Endothelial cell of umbilical vein (primary cell): Measurements from ENCODE around the gene ROBO4. TPM values are rescaled to one million over a fixed set of nuclear protein-coding genes. Genes with fewer than 3 reads are reported as not detected.

Source experiments
- BruUV-seq: library from RNA; stranded (reverse); fragments of 400-500 nt; replicated peaks from 2 replicates; lab custom pipeline; 2021; lab: Mats Ljungman, UMichigan
- CTCF ChIA-PET: fragments of 300-600, 350-600 bp; sonication (Branson Sonifier 250); formaldehyde crosslinking; loops from one replicate; lab custom pipeline; 2021; ENCODE audit warnings: antibody characterized with exemption, inconsistent platforms; lab: Charles Lee
- POLR2A ChIA-PET: fragments of 300-600, 350-600 bp; sonication (Branson Sonifier 250); formaldehyde crosslinking; loops from one replicate; lab custom pipeline; 2021; ENCODE audit warnings: antibody characterized with exemption, inconsistent platforms; lab: Charles Lee
- DNase-seq: peaks from one replicate; pipeline ENCODE4 v3.0.0-alpha.2; 2011; ENCODE audit warnings: low read depth, low spot score
- FAIRE-seq: peaks from 2 replicates; lab custom pipeline; 2011; peaks lifted over from hg19 to GRCh38; lab: Jason Lieb, UNC
- H2AFZ ChIP-seq: 2 replicates; pipeline ENCODE4 v1.6.0; 2012; ENCODE audit warnings: low read depth, low read length, control low read depth, inconsistent platforms
- H3K27ac ChIP-seq: 2 replicates; pipeline ENCODE4 v1.5.1; 2011; ENCODE audit warnings: low read depth, mild to moderate bottlenecking, control low read depth, low read length, moderate library complexity; ENCODE audit not compliant: insufficient read depth
- H3K27me3 ChIP-seq, 2 experiments: 2 replicates each; pipeline versions ENCODE4 v1.6.0 to v1.6.1; 2011; ENCODE audit warnings: low read length in 2 of 2, mixed read lengths in 1 of 2; ENCODE audit not compliant: control insufficient read depth in 2 of 2, insufficient read depth in 2 of 2
- H3K36me3 ChIP-seq, 2 experiments: 2 replicates in 1 of 2; 3 replicates in 1 of 2; pipeline ENCODE4 v1.5.1; 2011; ENCODE audit warnings: low read length in 2 of 2, mild to moderate bottlenecking in 1 of 2, moderate library complexity in 1 of 2; ENCODE audit not compliant: control insufficient read depth in 2 of 2, insufficient read depth in 2 of 2; ENCODE audit errors: extremely low read depth in 1 of 2
- H3K4me1 ChIP-seq: 3 replicates; pipeline ENCODE4 v1.5.1; 2011; ENCODE audit warnings: mild to moderate bottlenecking, low read length; ENCODE audit not compliant: control insufficient read depth, insufficient read depth; ENCODE audit errors: extremely low read depth
- H3K4me2 ChIP-seq: 2 replicates; pipeline ENCODE4 v1.6.1; 2011; ENCODE audit warnings: low read length, control low read depth, mixed read lengths; ENCODE audit not compliant: insufficient read depth
- H3K4me3 ChIP-seq, 3 experiments: fragments of 200-600 bp in 1 of 3; sonication (generic), shearing (Covaris generic) in 1 of 3; replicated peaks in 1 of 3; 2 replicates each; pipeline ENCODE4 v1.5.1; 2011 to 2016; ENCODE audit warnings: control low read depth in 3 of 3, low read length in 3 of 3, mild to moderate bottlenecking in 2 of 3, inconsistent platforms in 1 of 3, low read depth in 1 of 3, moderate library complexity in 1 of 3; ENCODE audit not compliant: insufficient read depth in 1 of 3
- H3K79me2 ChIP-seq: 2 replicates; pipeline ENCODE4 v1.6.0; 2012; ENCODE audit warnings: low read length, inconsistent platforms; ENCODE audit not compliant: control insufficient read depth, insufficient read depth
- H3K9ac ChIP-seq: replicated peaks from 2 replicates; pipeline ENCODE3; 2011; ENCODE audit warnings: low read length, control low read depth; ENCODE audit not compliant: insufficient read depth; ENCODE audit errors: extremely low read depth
- H3K9me1 ChIP-seq: replicated peaks from 3 replicates; pipeline ENCODE4 v1.6.0; 2011; ENCODE audit warnings: mild to moderate bottlenecking, low read length; ENCODE audit not compliant: control insufficient read depth, insufficient read depth; ENCODE audit errors: extremely low read depth
- H3K9me3 ChIP-seq: replicated peaks from 2 replicates; pipeline ENCODE4 v1.5.1; 2012; ENCODE audit warnings: low read length, inconsistent platforms; ENCODE audit not compliant: control insufficient read depth, insufficient read depth
- H4K20me1 ChIP-seq: replicated peaks from 2 replicates; pipeline ENCODE3; 2011; ENCODE audit warnings: mild to moderate bottlenecking, low read length; ENCODE audit not compliant: control insufficient read depth, insufficient read depth; ENCODE audit errors: extremely low read depth
- CTCF ChIP-seq, 2 donors: IDR thresholded peaks; 1 replicate in 1 of 2; 2 replicates in 1 of 2; pipeline ENCODE4 v1.5.1; 2011; ENCODE audit warnings: low read length in 2 of 2, mild to moderate bottlenecking in 2 of 2, moderate library complexity in 2 of 2, control low read depth in 1 of 2, inconsistent platforms in 1 of 2, low read depth in 1 of 2; ENCODE audit not compliant: insufficient read depth in 1 of 2; ENCODE audit errors: extremely low read depth in 1 of 2
- EZH2 ChIP-seq: IDR thresholded peaks from 2 replicates; pipeline ENCODE4 v1.6.1; 2012; ENCODE audit warnings: borderline replicate concordance, low read depth, mild to moderate bottlenecking, moderate library complexity, low read length, inconsistent platforms; ENCODE audit not compliant: severe bottlenecking
- FOS ChIP-seq: IDR thresholded peaks from 2 replicates; pipeline ENCODE4 v1.6.1; 2011; ENCODE audit warnings: mild to moderate bottlenecking, low read length, moderate library complexity, borderline replicate concordance; ENCODE audit not compliant: insufficient read depth
- GATA2 ChIP-seq: IDR thresholded peaks from 2 replicates; pipeline ENCODE4 v1.7.0; 2011; ENCODE audit warnings: low read depth, mild to moderate bottlenecking, moderate library complexity, mixed read lengths, low read length; ENCODE audit not compliant: insufficient read length, insufficient read depth
- JUN ChIP-seq: IDR thresholded peaks from 2 replicates; pipeline ENCODE4 v1.6.1; 2011; ENCODE audit warnings: borderline replicate concordance, low read depth; ENCODE audit not compliant: insufficient read length, insufficient read depth
- MYC ChIP-seq: IDR thresholded peaks from one replicate; pipeline ENCODE4 v1.6.1; 2011; ENCODE audit warnings: mild to moderate bottlenecking, low read depth, low read length
- POLR2A ChIP-seq: IDR thresholded peaks from 2 replicates; pipeline ENCODE4 v1.6.1; 2012; ENCODE audit warnings: low read depth, mild to moderate bottlenecking, control low read depth, low read length
- POLR2AphosphoS5 ChIP-seq: IDR thresholded peaks from 2 replicates; pipeline ENCODE4 v1.6.1; 2012; ENCODE audit warnings: low read depth, mild to moderate bottlenecking, control low read depth, low read length, moderate library complexity; ENCODE audit not compliant: insufficient read depth
- dilution Hi-C: fragments of 300-500 bp; cut with MboI; formaldehyde crosslinking; loops from one replicate; pipeline ENCODE4 v1.15.0; 2019; ENCODE audit warnings: low sequenced_read_pairs; ENCODE audit not compliant: extremely low pct_ligation_motif_present
- intact Hi-C: fragments of 100-400 bp; cut with micrococcal nuclease; formaldehyde crosslinking; loops from one replicate; pipeline ENCODE4 v1.10.0; 2022
- polyA plus RNA-seq, 4 experiments: library from polyadenylated mRNA; depleted of rRNA in 3 of 4; stranded (reverse) in 3 of 4; unstranded in 1 of 4; fragments of >200 nt; gene quantifications; 2 replicates each; pipeline versions ENCODE4 v1.2.1 to v1.2.3, GENCODE V29; 2011 to 2012; ENCODE audit warnings: missing spikeins in 1 of 4
- total RNA-seq: library from RNA; stranded (reverse); gene quantifications from 2 replicates; pipeline ENCODE4 v1.2.3, GENCODE V29; 2021
- TF ChIP-seq, protein P1 (sequence below): IDR thresholded peaks from 2 replicates; pipeline ENCODE4 v1.6.1; 2011; ENCODE audit not compliant: insufficient read depth, insufficient read length

The ROBO4 gene
- total and polyA plus RNA-seq, 2 donors (not counting 3 experiments of a cell fraction or from before 2014, with no cell fraction given): 260 to 474 TPM

GRCh38 chr11:124884340-124884739, 13.3 kb downstream of the ROBO4 start:
- Histone ChIP-seq H3K4me1 (peaks cover 68% of the 10 kb centered on the region), H4K20me1 (no peaks in the 10 kb centered on the region), H3K9me1 (no peaks in the 10 kb centered on the region), H3K79me2 (peaks cover 22% of the 10 kb centered on the region), H3K9me3 (no peaks in the 10 kb centered on the region), H3K9ac (no peak overlapping the region), H3K27ac (no peak overlapping the region), H3K36me3 (peaks cover 39 to 43% of the 10 kb centered on the region in 2 experiments), H3K4me2 (no peak overlapping the region), H3K4me3 (no peak overlapping the region), H2AFZ (no peak overlapping the region), H3K27me3 (no peaks in the 10 kb centered on the region)
- dilution Hi-C loops: no loop called here
- ChIA-PET CTCF (interaction anchor here (1.1 to 3.5 kb wide), 7 partner anchors 8 to 463 kb away, joined by 3 to 14 read pairs (median 4); partner anchors contain the start of gene ROBO4), POLR2A (interaction anchor here (2.0 to 4.5 kb wide), 3 partner anchors 11 to 69 kb away, joined by 5 to 39 read pairs (median 16); partner anchors contain the start of genes CCDC15 and ROBO4)
- intact Hi-C loops: no loop called here
- no peak for FAIRE-seq
- DNase-seq: no peak
- TF ChIP-seq, protein P1, sequence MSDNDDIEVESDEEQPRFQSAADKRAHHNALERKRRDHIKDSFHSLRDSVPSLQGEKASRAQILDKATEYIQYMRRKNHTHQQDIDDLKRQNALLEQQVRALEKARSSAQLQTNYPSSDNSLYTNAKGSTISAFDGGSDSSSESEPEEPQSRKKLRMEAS: no peak
- no peak for TF ChIP-seq CTCF (IDR thresholded peaks at IDR 0.05; ENCODE audit: extremely low read depth in 1 of 2, insufficient read depth in 1 of 2, low read depth in 1 of 2, low read length in 2 of 2)
- TF ChIP-seq FOS: no peak
- TF ChIP-seq POLR2A: no peak
- TF ChIP-seq GATA2: no peak
- no peak for TF ChIP-seq JUN
- TF ChIP-seq EZH2: no peak
- TF ChIP-seq MYC: no peak
- TF ChIP-seq POLR2AphosphoS5: no peak
- BruUV-seq: TSS peak; percentile 75
